Measurements from ENCODE around the gene HOXA3.

HOXA3 gene

DNA sequence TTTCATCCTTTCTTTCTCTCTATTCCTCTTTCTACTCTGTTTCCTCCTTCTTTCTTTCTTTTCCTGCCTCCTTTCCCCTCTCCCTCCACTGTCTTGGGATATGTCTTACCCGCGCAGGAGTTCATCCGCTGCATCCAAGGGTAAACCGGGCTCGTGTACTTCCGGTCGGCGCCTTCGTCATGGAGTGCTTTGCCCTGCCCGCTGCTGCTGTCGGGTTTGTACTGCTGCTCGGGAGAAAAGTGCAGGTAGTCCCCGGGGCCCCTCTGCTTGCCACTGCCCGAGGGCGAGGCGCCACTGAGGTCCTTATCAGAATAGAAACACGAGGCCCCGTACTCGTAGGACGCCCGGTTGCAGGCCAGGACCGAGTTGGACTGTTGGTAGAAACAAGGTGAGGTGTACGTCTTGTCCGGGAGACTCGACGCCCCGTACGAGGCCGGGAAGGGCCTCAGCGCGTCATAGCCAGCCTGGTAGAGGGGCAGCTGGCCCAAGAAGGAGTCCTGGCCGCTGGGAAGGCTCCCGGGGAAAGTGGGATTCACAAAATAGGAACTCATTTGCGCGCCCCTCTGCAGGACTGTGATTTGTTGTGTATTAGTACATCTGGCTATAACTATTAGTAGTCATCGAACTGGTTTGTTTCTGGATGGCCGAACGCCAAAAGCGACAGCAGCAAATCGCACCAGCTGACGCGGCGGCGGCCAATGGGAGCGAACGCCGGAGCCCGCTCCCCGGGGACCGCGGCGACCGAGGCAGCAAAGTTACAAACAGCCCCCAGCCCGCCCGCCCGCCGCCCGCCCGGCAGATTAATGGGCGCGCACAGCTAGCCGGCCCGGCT lies 5.0 kb downstream of the HOXA3 start, which contains the start of gene HOXA6:
HOXA6 (minus strand) TSS at position 576 of the 832 bp plus-strand sequence; CDS start at position 551, 25 bp downstream.
- no peaks in the 10 kb centered on the region for H3K9me3 ChIP-seq (replicated peaks; ENCODE audit: insufficient read depth, low read length)

DNA sequence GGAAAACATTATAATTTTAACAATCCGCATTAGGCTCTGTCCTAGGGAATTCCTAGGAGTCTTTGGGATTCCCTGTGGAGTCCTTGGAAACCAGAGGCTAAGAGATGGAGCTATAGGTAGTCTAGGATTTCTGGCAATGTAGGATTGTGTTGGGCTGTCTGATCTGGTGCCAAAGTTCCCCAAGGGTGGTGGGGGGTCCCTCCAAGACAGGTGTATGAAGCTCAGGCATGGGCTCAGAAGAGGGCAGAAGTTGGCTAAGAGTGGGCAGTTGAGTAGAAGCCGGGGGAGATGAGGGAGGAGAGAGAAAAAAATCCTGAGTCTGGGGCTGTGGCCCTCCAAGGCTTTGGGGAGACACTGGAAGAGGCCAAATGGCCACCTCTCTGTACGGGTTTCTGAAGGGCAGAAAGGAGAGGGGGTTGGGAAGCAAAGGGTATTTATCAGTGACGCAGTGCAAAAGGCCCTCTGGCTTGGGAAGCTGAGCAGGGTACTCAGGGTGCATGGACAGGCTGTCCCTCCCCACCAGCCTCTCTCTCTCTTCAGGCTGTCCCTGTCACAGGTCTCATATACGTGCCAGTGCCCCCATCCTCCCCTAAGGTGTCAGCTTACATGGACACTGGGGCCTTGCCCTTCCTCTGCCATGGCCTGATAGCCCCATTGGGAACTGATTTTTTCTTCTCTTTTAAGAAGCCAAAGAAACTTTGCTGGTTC lies 5.7 kb downstream of the HOXA3 start:
- no peaks in the 10 kb centered on the region for H3K36me3 ChIP-seq (replicated peaks; ENCODE audit: insufficient read depth, low read length)
- H3K79me2 ChIP-seq (ENCODE audit: low read length), result no peaks in the 10 kb centered on the region
- peaks cover 6% of the 10 kb centered on the region; the same call in 1 of the 2 replicates for H3K4me1 ChIP-seq (ENCODE audit: low read length)
- H3K9me2 ChIP-seq (replicated peaks; ENCODE audit: insufficient read depth, low read length), result no peaks in the 10 kb centered on the region
- H3K9ac ChIP-seq (ENCODE audit: low read length), result no peak overlapping the region
- no peaks in the 10 kb centered on the region for H3K9me3 ChIP-seq (replicated peaks; ENCODE audit: insufficient read depth, low read length)
- H3K27me3 ChIP-seq (replicated peaks; ENCODE audit: insufficient read depth, low read length), result peaks cover 41% of the 10 kb centered on the region
- DNase-seq, result no peak
- TF ChIP-seq EZH2 (optimal IDR thresholded peaks at IDR 0.05; ENCODE audit: low read depth, low read length) (no peak), EZH2phosphoT487 (IDR thresholded peaks at IDR 0.05; ENCODE audit: low read length) (no peak)
- TF ChIP-seq, protein P1, sequence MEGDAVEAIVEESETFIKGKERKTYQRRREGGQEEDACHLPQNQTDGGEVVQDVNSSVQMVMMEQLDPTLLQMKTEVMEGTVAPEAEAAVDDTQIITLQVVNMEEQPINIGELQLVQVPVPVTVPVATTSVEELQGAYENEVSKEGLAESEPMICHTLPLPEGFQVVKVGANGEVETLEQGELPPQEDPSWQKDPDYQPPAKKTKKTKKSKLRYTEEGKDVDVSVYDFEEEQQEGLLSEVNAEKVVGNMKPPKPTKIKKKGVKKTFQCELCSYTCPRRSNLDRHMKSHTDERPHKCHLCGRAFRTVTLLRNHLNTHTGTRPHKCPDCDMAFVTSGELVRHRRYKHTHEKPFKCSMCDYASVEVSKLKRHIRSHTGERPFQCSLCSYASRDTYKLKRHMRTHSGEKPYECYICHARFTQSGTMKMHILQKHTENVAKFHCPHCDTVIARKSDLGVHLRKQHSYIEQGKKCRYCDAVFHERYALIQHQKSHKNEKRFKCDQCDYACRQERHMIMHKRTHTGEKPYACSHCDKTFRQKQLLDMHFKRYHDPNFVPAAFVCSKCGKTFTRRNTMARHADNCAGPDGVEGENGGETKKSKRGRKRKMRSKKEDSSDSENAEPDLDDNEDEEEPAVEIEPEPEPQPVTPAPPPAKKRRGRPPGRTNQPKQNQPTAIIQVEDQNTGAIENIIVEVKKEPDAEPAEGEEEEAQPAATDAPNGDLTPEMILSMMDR (IDR thresholded peaks at IDR 0.05; ENCODE audit: low read length), result no peak
- H4K20me1 ChIP-seq (ENCODE audit: insufficient read depth, low read length), result no peaks in the 10 kb centered on the region
- H3K27ac ChIP-seq (ENCODE audit: low read length), result no peak overlapping the region
- no peak overlapping the region for H3K4me3 ChIP-seq (ENCODE audit: low read length)
- no peak overlapping the region for H2AFZ ChIP-seq (ENCODE audit: low read length)
- H3K4me2 ChIP-seq (ENCODE audit: low read depth, low read length), result no peak overlapping the region
- no peaks in the 10 kb centered on the region for H3F3A ChIP-seq (ENCODE audit: insufficient read depth, low read length)

More for the DNA sequence above, 5.0 kb downstream of the HOXA3 start, which contains the start of gene HOXA6:
- no peak for DNase-seq
- Histone ChIP-seq H3K36me3 (replicated peaks; ENCODE audit: insufficient read depth, low read length) (no peaks in the 10 kb centered on the region), H3K4me2 (ENCODE audit: low read depth, low read length) (no peak within 1 kb of the TSS), H3K27me3 (replicated peaks; ENCODE audit: insufficient read depth, low read length) (peaks cover 49% of the 10 kb centered on the region), H3K9me2 (replicated peaks; ENCODE audit: insufficient read depth, low read length) (no peaks in the 10 kb centered on the region), H3K4me3 (ENCODE audit: low read length) (no peak within 1 kb of the TSS), H3K4me1 (ENCODE audit: low read length) (peaks cover 7% of the 10 kb centered on the region; the same call in 1 of the 2 replicates), H3K27ac (ENCODE audit: low read length) (no peak within 1 kb of the TSS), H3F3A (ENCODE audit: insufficient read depth, low read length) (no peaks in the 10 kb centered on the region), H4K20me1 (ENCODE audit: insufficient read depth, low read length) (no peaks in the 10 kb centered on the region), H3K9ac (ENCODE audit: low read length) (no peak within 1 kb of the TSS), H2AFZ (ENCODE audit: low read length) (no peak within 1 kb of the TSS), H3K79me2 (ENCODE audit: low read length) (no peaks in the 10 kb centered on the region)
- TF ChIP-seq, protein P1 (IDR thresholded peaks at IDR 0.05; ENCODE audit: low read length), result no peak
- TF ChIP-seq EZH2phosphoT487 (IDR thresholded peaks at IDR 0.05; ENCODE audit: low read length), result no peak
- TF ChIP-seq EZH2 (optimal IDR thresholded peaks at IDR 0.05; ENCODE audit: low read depth, low read length), result no peak

DNA sequence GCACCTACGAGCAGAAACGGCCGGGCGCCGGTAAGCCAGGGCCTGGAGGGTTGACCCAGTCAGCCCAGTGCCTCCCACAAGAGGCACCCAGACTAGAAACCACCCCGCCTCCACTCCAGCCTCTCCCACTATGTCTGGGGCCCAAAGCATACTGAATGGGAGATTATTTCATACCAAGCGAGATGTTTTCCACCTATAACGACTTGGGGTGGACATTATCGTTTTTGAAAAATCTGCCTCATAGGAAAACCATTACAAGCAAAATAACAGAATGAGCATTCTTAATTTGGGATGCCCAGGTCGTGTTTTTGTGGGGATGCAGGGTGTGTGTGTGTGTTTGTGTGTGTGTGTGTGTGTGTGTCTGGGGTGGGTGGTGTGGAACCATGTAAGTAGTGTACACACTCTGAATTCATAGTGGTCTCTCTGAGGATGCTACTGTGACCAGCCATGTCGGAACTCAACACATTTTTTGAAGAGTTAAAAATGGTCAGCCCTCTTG lies 6.4 kb downstream of the HOXA3 start:
- no peak for DNase-seq
- H3K36me3 ChIP-seq (replicated peaks; ENCODE audit: insufficient read depth, low read length), result no peaks in the 10 kb centered on the region
- H3K9me3 ChIP-seq (replicated peaks; ENCODE audit: insufficient read depth, low read length), result no peaks in the 10 kb centered on the region
- no peak overlapping the region for H2AFZ ChIP-seq (ENCODE audit: low read length)
- no peak overlapping the region for H3K9ac ChIP-seq (ENCODE audit: low read length)
- no peak overlapping the region for H3K4me2 ChIP-seq (ENCODE audit: low read depth, low read length)
- TF ChIP-seq, protein P1 (IDR thresholded peaks at IDR 0.05; ENCODE audit: low read length), result no peak
- TF ChIP-seq EZH2 (optimal IDR thresholded peaks at IDR 0.05; ENCODE audit: low read depth, low read length), result no peak
- TF ChIP-seq EZH2phosphoT487 (IDR thresholded peaks at IDR 0.05; ENCODE audit: low read length), result no peak
- peaks cover 34% of the 10 kb centered on the region for H3K27me3 ChIP-seq (replicated peaks; ENCODE audit: insufficient read depth, low read length)
- H3K4me1 ChIP-seq (ENCODE audit: low read length), result no peaks in the 10 kb centered on the region
- no peaks in the 10 kb centered on the region for H3K9me2 ChIP-seq (replicated peaks; ENCODE audit: insufficient read depth, low read length)
- H3K27ac ChIP-seq (ENCODE audit: low read length), result no peak overlapping the region
- no peaks in the 10 kb centered on the region for H3F3A ChIP-seq (ENCODE audit: insufficient read depth, low read length)
- H4K20me1 ChIP-seq (ENCODE audit: insufficient read depth, low read length), result no peaks in the 10 kb centered on the region
- H3K4me3 ChIP-seq (ENCODE audit: low read length), result no peak overlapping the region
- H3K79me2 ChIP-seq (ENCODE audit: low read length), result no peaks in the 10 kb centered on the region

Data from MM.1S (cell line).